Measurements from ENCODE around the gene PSMD11. TPM values are rescaled to one million over a fixed set of nuclear protein-coding genes. Genes with fewer than 3 reads are reported as not detected.

Gene PSMD11
- total RNA-seq, 2 experiments from 2014 or later = 81.0 to 137 TPM

GRCh38 chr17:32517982-32518381 is 73.7 kb downstream of the PSMD11 start:
- DNase-seq (ENCODE audit: low spot score) = no peak
- Histone ChIP-seq H4K20me1 (ENCODE audit: insufficient read depth, low read length) (no peaks in the 10 kb centered on the region), H2AFZ (ENCODE audit: low read length) (no peak overlapping the region), H3K9me3 (ENCODE audit: low read length) (no peaks in the 10 kb centered on the region), H3K4me3 (ENCODE audit: low read depth, low read length, poor library complexity, severe bottlenecking) (no peak overlapping the region), H3K36me3 (ENCODE audit: insufficient read depth, low read length) (no peaks in the 10 kb centered on the region), H3K4me1 (ENCODE audit: insufficient read depth, low read length, poor library complexity, severe bottlenecking) (peaks cover 31% of the 10 kb centered on the region), H3K9me2 (ENCODE audit: insufficient read depth, low read length) (no peaks in the 10 kb centered on the region), H3K27ac (ENCODE audit: low read depth, low read length, poor library complexity, severe bottlenecking) (no peak overlapping the region), H3K4me2 (ENCODE audit: low read length) (no peak overlapping the region), H3K79me2 (ENCODE audit: insufficient read depth, low read depth, low read length) (no peaks in the 10 kb centered on the region)
- TF ChIP-seq EZH2phosphoT487 (IDR thresholded peaks at IDR 0.05; ENCODE audit: borderline replicate concordance, low read depth, low read length) (no peak), CTCF (conservative IDR thresholded peaks at IDR 0.05; ENCODE audit: low read length) (no peak)
- BruUV-seq (replicated peaks) = no TSS peak
- POLR2A ChIA-PET = interaction anchor here (0.6 kb wide), 1 partner anchor 27 kb away, joined by 3 read pairs; no protein-coding TSS in a partner anchor
- CTCF ChIA-PET (ENCODE audit: unreplicated experiment) = no interaction called here
- intact Hi-C loops (cut with micrococcal nuclease; ENCODE audit: unreplicated experiment) = loop anchor here (2.0 kb wide), 1 partner anchor 31 kb away; the partner anchor contains the start of gene CDK5R1

- no peak for DNase-seq (ENCODE audit: low spot score)
- no peaks in the 10 kb centered on the region for H3K79me2 ChIP-seq (ENCODE audit: insufficient read depth, low read depth, low read length)
- TF ChIP-seq EZH2phosphoT487 (IDR thresholded peaks at IDR 0.05; ENCODE audit: borderline replicate concordance, low read depth, low read length) (no peak), CTCF (conservative IDR thresholded peaks at IDR 0.05; ENCODE audit: low read length) (no peak)
- BruUV-seq (replicated peaks) = no TSS peak
- peak overlapping the region; percentile 58 for H3K4me2 ChIP-seq (ENCODE audit: low read length)
- H3K9me3 ChIP-seq (ENCODE audit: low read length) = no peaks in the 10 kb centered on the region
- no peaks in the 10 kb centered on the region for H3K9me2 ChIP-seq (ENCODE audit: insufficient read depth, low read length)
- no peaks in the 10 kb centered on the region for H4K20me1 ChIP-seq (ENCODE audit: insufficient read depth, low read length)
- POLR2A ChIA-PET = no interaction called here
- no peak overlapping the region for H3K4me3 ChIP-seq (ENCODE audit: low read depth, low read length, poor library complexity, severe bottlenecking)
- no peak overlapping the region for H3K27ac ChIP-seq (ENCODE audit: low read depth, low read length, poor library complexity, severe bottlenecking)
- intact Hi-C loops (cut with micrococcal nuclease; ENCODE audit: unreplicated experiment) = loop anchor here (2.0 kb wide), 1 partner anchor 32 kb away; the partner anchor contains the start of gene CDK5R1
- no peak overlapping the region for H2AFZ ChIP-seq (ENCODE audit: low read length)
- peaks cover 39% of the 10 kb centered on the region for H3K4me1 ChIP-seq (ENCODE audit: insufficient read depth, low read length, poor library complexity, severe bottlenecking)
- H3K36me3 ChIP-seq (ENCODE audit: insufficient read depth, low read length) = no peaks in the 10 kb centered on the region
- CTCF ChIA-PET (ENCODE audit: unreplicated experiment) = no interaction called here
Measured at GRCh38 chr17:32518646-32519227, 74.4 kb downstream of the PSMD11 start.

All from OCI-LY7 (cell line).